Suppressor macrophage (primary cell): ENCODE measurements around the gene STAC3.

Source experiments
- DNase-seq, 4 experiments: peaks; one replicate each; pipeline ENCODE4 v3.0.0-alpha.2; 2020 to 2022

STAC3 gene

DNA sequence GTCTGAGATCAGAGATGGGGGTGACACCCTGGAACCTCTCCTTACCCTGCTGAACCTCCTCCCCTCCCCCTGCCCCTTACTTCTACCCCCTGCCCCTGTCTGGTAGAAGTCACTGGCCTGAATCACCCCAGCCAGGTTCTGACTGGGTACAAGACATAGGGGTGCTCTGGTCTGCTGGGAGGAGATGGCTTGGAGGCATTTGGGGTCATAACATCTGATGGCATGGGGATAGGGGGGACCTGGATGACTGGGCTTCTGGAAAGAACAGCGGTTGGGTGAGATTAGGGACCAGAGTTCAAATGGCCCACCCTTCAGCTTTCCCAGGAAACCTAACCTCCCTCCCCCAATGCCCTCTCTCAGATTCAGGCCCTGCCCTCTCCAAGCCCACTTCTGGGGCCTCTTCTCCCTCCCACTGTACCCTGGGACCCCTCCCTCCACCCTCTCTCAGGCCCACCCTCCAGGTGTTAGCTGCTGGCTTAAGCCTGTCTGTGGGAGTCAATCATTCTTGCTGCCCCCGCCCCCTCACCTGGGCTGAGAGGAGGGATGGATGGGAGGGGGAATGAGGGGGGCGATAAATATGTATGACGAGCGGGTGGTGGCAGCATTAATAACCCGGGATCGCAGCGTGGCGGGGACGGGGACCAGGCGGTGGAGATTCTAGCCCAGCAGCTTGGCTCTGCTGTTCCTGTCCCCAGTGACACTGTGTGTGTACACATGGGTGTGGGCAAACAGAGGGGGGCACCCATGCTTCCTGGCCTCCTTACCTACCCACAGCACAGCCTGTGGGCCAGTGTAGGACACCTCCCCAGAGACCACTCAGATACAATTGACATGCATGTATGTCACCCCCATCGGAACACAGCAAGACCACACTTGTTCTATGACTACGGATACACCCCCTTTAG, 28.4 kb downstream of the STAC3 start:
- DNase-seq, result no peak

- DNase-seq, result no peak
These were observed 29.6 kb downstream of the STAC3 start for GRCh38 chr12:57221169-57221917.

DNA sequence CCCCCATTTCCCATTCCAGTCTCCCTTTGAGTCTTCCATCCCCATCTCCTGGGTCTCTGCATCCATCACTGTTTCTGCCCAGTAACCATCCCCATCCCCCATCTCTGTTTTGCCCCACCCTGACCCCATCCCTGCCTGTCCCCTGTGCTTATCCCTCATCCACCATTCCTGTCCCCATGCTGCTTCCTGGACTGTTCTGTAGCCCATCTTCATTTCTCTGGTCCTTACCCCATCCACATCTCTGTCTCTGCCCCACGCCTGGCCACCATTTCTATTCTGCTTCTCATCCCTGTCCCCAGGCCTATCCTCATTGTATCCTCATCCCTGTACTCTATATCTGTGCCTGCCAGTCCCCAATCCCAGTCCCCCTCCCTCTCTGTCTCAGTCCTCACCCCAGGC, 30.2 kb downstream of the STAC3 start:
- DNase-seq, result no peak

DNA sequence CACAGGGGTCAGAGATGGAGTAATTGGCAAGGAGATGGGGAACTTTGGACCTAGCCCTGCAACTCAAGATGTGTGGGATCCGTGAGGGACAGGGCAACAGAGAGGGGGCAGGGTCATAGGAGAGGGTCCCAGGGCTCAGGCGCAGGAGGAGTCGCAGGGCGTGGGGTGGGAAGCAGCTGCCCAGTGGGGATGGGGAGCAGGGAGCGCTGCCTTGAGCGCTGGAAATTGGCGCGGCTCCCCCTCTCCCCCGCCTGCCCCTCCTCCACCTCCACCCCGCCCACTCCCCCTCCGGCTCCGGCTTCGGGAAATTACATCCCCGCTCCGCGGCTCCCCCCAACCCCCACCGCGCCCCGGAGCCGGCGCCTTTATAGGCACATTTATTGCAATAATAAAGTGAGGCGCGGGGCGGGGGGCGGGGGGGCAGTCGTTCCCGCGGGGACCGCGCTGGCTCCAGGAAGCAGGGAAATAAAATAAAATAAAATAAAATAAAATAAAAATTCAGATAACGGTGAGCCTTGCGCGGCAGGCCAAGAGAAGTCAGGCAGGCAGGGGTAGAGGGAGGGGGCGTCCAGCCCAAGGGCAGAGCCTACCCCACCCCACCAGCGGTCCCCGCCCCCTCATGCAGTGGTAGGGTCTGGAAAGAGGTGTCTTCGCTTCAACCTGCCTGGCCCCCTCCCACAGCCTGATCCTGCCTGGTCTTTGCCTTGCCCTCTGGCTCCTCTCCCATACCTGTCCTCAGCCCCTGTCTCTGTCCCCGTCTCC, 30.8 kb downstream of the STAC3 start:
- no peak for DNase-seq

DNA sequence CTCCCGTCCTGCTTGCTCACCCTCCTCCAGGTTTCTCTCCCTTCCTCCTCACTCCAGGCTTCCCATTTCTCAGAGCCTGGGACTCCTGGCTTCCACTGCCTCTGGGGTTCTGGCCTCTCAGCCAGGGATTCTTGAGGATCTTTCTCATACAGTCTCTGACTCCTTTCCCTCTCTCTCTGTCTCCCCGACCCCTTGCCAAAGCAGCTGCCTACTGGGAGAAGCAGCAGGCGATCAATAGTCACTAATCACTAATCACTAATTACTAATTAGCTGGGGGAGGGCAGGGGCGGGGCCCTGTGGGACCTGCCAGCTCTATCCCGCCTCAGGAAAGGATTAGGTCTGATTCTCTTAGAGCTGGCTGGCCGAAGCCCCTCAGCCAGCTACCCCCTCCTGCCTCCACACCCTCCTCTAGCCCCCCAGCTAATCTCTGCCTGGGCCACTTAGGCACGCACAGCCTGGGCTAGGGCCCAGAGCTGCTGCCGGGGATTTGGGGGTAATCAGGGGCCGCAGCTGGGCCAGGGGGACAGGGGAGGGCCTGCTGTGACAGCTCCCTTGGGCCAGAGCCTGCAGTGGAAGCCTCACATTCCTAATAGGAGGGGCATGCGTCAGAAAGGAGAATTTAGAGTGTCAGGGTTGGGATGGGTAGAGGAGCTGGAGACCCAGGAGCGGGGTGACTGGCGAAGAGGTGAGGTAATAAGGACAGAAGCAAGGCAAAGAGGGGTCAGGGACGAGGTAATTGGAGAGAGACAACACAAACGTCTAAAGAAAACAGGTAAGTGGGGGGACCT, 31.6 kb downstream of the STAC3 start:
- DNase-seq, result no peak

DNA sequence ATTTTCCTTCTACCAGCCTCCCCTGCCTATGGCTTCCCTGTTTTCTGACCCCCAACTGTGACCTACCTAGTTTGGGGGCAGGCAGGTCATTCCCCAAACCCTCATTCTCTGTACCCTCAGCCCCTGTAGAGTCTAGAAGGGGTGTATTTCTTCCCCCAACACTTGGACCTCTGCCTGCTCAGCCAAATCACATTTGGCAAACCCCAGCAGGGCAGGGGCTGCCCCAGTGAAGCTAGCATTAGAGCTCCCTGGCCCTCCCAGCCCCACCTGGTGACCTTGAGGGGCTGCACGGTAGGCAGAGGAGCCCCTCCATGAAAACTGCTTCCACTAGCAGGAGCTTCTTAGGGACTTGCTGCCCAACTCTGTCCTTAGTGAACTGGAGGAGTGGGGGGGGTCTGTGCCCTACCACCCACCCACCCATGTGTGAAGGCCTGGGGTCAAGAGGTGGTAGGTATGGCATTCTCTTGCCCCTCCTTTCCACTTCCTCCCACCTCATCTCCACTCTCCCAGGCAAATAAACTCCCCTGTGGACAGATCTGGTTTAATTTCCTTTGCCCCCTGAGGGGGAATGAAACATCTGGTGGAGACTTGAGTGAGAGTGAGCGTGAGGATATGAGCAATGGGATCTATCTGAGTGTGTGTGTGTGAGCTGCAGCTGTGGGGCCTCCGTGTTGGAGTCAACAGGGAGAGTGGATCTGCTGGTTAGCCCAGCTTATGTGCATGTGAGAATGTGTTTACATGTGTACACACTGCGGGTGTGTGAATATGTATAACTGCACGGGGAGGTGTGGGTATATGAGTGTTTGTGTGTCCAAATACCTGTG, 32.7 kb downstream of the STAC3 start:
- no peak for DNase-seq

DNA sequence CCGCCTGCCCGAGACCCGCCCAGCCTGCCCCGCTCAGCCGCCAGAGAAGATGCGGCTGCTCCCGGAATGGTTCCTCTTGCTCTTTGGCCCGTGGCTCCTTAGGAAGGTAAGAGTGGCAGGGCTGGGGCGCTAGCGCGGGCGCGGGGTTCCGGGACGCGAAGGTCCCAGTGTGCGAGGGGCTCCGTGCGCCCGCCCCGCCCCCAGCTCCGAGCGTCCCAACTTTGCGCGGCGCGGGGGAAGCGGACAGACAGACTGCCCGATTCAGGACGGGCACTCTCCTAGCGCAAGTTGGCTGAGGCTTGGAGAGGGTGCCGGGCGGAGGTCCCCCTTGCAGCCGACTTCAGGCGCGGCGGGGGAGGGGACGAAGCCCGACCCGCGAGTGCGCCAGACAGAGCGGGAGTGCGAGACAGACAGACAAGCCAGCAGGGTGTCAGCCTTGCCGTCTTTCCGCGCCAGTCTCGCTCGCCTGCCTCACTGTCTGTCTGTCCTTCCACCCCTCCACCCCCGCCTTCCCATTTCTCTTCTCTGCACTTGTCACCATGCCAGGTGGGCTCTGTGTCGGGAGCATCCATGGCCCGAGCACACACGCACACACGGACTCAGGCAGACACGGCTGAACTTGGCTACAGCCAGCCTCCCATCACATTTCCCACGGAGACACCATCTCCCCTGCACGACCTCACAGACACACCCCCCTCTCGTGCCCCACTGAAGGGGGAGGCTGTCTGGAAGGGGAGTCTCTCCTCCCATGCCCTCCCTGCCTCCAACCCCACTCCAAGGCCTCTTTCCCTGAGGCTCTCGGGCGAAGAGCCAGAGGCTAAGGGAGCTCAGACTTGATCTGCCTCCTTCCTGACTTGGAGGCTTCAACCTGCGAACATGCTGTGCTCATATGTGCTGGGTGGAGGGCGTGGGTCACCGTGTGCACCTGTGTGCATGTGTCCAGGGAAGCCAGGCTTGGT, 33.8 kb downstream of the STAC3 start:
- DNase-seq, result peak in 3 of 4 experiments; percentile 36 to 55 (median 43)

GRCh38 chr12:57216014-57216911, 34.7 kb downstream of the STAC3 start, which contains the start of gene NXPH4:
Gene NXPH4 (plus strand): TSS chr12:57216794. CDS start chr12:57216970, 176 bp downstream.
- peak in 1 of 4 experiments; percentile 26 for DNase-seq

DNA sequence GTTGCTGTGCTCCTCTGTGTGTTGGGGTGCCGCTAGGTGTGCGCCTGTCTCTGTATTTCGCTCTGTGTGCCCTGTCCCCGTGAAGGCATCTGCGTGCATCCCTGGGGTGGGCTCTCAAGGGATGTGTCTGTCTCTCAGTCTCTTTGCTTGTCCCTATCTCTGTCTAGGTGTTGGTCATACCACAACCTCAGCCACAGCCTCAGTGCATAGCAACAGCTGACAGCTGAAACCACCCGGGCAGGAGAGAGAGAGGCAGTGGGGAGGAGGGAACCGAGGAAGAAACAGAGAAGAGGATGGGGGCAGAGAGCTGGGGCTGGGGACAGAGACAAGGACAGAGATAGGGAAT, 35.3 kb downstream of the STAC3 start:
- DNase-seq, result peak in 2 of 4 experiments; percentile 28 to 37

DNA sequence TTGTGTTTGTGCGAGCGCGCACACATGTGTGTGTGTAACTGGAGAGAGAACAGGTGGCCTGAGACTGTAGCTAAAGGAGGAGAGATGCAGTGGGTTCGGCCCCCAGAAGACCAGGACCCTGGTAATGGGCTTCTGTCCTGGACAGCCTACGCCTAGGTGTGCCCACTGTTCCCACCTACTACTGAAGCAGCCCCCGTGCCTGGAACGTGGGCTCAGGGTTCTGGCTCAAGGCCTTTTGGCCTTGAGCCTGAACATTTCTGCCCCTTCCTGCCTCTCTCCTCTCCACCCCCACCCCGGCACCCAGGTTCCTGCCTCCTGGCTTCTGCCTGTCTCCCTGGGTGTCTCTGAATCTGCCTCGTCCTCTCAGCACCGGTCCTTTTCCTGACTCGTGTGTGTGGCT, 35.9 kb downstream of the STAC3 start:
- peak in 1 of 4 experiments; percentile 24 for DNase-seq

DNA sequence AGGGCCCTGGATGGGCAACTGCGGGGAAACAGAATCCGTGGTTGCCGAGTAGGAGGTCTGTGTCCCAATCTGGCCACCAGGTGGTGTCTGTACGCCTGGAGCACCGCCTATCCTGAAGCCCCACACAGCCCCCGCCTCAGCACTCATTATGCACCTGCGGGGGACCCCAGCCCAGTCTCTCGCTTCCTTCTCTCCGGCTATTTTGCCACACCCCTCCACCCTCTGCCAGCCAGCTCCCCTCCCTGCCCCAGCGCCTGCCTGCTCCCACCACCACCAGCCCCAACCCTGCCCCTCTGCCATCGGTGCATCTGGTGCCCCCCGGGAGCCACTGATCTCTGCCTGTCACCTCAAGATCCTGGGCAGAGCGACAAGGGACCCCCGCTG, 36.6 kb downstream of the STAC3 start:
- peak; percentile 53 to 76 (median 68) for DNase-seq

GRCh38 chr12:57213763-57214397, 37.1 kb downstream of the STAC3 start:
- no peak for DNase-seq

DNA sequence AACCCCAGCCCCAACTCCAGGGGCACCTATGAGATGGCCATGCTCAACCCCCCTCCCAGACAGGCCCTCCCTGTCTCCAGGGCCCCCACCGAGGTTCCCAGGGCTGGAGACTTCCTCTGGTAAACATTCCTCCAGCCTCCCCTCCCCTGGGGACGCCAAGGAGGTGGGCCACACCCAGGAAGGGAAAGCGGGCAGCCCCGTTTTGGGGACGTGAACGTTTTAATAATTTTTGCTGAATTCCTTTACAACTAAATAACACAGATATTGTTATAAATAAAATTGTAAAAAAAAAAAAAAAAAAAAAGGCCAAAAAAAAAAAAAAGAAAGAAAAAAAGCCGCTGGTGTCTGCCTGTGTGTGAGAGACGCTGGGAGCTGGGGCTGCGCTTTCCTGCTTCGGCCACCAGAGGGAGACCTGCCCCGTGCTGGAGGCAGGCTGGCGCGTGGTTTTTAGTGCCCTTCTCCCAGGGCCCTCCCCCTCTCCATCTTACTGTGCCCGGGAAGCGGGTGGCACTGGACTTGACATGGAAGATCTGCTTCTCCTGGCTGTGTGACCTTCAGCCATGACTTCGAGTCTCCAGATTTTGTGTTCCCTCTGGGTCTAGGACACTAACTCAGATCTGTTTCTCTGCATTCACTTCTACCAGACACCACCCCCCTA, 37.8 kb downstream of the STAC3 start:
- peak; percentile 87 to 91 (median 89) for DNase-seq

GRCh38 chr12:57212701-57213057, 38.3 kb downstream of the STAC3 start:
- no peak for DNase-seq

GRCh38 chr12:57211791-57212700, 38.9 kb downstream of the STAC3 start:
- DNase-seq, result no peak

GRCh38 chr12:57210926-57211692, 39.9 kb downstream of the STAC3 start:
- DNase-seq, result no peak
